ENCODE data around the gene CTNNBIP1.
A peak's percentile ranks its signal among the peaks of the same experiment; 100 is the strongest.

DNA sequence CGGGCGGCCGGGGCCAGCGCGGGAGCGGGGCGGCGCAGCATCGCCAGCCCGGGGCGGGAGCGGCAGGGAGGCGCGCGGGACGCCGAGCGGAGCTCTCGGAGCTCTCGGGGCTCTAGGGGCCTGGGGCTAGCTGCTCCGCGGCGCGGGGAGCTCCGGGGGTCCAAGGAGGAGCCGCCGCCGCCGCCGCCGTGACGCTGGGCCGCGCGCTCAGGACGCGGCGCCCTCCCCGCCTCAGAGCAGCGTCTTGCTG lies 86.5 kb downstream of the CTNNBIP1 start:
- no peak for TF ChIP-seq MEF2A (IDR thresholded peaks at IDR 0.05; ENCODE audit: borderline replicate concordance, low read depth)
- TF ChIP-seq, protein P1, sequence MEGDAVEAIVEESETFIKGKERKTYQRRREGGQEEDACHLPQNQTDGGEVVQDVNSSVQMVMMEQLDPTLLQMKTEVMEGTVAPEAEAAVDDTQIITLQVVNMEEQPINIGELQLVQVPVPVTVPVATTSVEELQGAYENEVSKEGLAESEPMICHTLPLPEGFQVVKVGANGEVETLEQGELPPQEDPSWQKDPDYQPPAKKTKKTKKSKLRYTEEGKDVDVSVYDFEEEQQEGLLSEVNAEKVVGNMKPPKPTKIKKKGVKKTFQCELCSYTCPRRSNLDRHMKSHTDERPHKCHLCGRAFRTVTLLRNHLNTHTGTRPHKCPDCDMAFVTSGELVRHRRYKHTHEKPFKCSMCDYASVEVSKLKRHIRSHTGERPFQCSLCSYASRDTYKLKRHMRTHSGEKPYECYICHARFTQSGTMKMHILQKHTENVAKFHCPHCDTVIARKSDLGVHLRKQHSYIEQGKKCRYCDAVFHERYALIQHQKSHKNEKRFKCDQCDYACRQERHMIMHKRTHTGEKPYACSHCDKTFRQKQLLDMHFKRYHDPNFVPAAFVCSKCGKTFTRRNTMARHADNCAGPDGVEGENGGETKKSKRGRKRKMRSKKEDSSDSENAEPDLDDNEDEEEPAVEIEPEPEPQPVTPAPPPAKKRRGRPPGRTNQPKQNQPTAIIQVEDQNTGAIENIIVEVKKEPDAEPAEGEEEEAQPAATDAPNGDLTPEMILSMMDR (IDR thresholded peaks at IDR 0.05) = no peak
- TF ChIP-seq, protein P2, sequence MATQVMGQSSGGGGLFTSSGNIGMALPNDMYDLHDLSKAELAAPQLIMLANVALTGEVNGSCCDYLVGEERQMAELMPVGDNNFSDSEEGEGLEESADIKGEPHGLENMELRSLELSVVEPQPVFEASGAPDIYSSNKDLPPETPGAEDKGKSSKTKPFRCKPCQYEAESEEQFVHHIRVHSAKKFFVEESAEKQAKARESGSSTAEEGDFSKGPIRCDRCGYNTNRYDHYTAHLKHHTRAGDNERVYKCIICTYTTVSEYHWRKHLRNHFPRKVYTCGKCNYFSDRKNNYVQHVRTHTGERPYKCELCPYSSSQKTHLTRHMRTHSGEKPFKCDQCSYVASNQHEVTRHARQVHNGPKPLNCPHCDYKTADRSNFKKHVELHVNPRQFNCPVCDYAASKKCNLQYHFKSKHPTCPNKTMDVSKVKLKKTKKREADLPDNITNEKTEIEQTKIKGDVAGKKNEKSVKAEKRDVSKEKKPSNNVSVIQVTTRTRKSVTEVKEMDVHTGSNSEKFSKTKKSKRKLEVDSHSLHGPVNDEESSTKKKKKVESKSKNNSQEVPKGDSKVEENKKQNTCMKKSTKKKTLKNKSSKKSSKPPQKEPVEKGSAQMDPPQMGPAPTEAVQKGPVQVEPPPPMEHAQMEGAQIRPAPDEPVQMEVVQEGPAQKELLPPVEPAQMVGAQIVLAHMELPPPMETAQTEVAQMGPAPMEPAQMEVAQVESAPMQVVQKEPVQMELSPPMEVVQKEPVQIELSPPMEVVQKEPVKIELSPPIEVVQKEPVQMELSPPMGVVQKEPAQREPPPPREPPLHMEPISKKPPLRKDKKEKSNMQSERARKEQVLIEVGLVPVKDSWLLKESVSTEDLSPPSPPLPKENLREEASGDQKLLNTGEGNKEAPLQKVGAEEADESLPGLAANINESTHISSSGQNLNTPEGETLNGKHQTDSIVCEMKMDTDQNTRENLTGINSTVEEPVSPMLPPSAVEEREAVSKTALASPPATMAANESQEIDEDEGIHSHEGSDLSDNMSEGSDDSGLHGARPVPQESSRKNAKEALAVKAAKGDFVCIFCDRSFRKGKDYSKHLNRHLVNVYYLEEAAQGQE (IDR thresholded peaks at IDR 0.05; ENCODE audit: low read depth, low read length) = no peak
- TF ChIP-seq POLR2AphosphoS5 (IDR thresholded peaks at IDR 0.05; ENCODE audit: low read depth, low read length) = peak; percentile 38; the same call in 1 of the 2 replicates
- TF ChIP-seq SMC3 (IDR thresholded peaks at IDR 0.05; ENCODE audit: low read depth, low read length) = no peak
- no peak for TF ChIP-seq FOXM1 (IDR thresholded peaks at IDR 0.05; ENCODE audit: low read depth)
- no peak for TF ChIP-seq EZH2phosphoT487 (IDR thresholded peaks at IDR 0.05; ENCODE audit: borderline replicate concordance, low read depth)
- TF ChIP-seq, protein P3, sequence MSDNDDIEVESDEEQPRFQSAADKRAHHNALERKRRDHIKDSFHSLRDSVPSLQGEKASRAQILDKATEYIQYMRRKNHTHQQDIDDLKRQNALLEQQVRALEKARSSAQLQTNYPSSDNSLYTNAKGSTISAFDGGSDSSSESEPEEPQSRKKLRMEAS (IDR thresholded peaks at IDR 0.05; ENCODE audit: low read depth) = no peak
- TF ChIP-seq TAF1 (IDR thresholded peaks at IDR 0.05; ENCODE audit: borderline replicate concordance, low read depth, low read length) = no peak
- no peak for TF ChIP-seq RFX5 (IDR thresholded peaks at IDR 0.05; ENCODE audit: low read length)
- TF ChIP-seq MXI1 (IDR thresholded peaks at IDR 0.05; ENCODE audit: low read depth, low read length) = no peak
- no peak for TF ChIP-seq ZBTB33 (IDR thresholded peaks at IDR 0.05; ENCODE audit: borderline replicate concordance, low read depth)
- no peak for TF ChIP-seq USF2 (IDR thresholded peaks at IDR 0.05; ENCODE audit: borderline replicate concordance, low read depth, low read length)
- TF ChIP-seq CHD2 (IDR thresholded peaks at IDR 0.05; ENCODE audit: low read length, partially characterized antibody) = no peak

Data from SK-N-SH (cell line).